ENCODE measurements around the gene B9D1. TPM values are rescaled to one million over a fixed set of nuclear protein-coding genes. Genes with fewer than 3 reads are reported as not detected.
A peak's percentile ranks its signal among the peaks of the same experiment; 100 is the strongest.

B9D1 gene
- total and polyA plus RNA-seq, 9 of the 15 experiments (the other 6 are each of a cell fraction or from before 2014, with no cell fraction given) = 8.9 to 28.0 (median 17.9) TPM

GRCh38 chr17:19377602-19378415, 15.3 kb upstream of the B9D1 start (continued):
- TF ChIP-seq, protein P1, sequence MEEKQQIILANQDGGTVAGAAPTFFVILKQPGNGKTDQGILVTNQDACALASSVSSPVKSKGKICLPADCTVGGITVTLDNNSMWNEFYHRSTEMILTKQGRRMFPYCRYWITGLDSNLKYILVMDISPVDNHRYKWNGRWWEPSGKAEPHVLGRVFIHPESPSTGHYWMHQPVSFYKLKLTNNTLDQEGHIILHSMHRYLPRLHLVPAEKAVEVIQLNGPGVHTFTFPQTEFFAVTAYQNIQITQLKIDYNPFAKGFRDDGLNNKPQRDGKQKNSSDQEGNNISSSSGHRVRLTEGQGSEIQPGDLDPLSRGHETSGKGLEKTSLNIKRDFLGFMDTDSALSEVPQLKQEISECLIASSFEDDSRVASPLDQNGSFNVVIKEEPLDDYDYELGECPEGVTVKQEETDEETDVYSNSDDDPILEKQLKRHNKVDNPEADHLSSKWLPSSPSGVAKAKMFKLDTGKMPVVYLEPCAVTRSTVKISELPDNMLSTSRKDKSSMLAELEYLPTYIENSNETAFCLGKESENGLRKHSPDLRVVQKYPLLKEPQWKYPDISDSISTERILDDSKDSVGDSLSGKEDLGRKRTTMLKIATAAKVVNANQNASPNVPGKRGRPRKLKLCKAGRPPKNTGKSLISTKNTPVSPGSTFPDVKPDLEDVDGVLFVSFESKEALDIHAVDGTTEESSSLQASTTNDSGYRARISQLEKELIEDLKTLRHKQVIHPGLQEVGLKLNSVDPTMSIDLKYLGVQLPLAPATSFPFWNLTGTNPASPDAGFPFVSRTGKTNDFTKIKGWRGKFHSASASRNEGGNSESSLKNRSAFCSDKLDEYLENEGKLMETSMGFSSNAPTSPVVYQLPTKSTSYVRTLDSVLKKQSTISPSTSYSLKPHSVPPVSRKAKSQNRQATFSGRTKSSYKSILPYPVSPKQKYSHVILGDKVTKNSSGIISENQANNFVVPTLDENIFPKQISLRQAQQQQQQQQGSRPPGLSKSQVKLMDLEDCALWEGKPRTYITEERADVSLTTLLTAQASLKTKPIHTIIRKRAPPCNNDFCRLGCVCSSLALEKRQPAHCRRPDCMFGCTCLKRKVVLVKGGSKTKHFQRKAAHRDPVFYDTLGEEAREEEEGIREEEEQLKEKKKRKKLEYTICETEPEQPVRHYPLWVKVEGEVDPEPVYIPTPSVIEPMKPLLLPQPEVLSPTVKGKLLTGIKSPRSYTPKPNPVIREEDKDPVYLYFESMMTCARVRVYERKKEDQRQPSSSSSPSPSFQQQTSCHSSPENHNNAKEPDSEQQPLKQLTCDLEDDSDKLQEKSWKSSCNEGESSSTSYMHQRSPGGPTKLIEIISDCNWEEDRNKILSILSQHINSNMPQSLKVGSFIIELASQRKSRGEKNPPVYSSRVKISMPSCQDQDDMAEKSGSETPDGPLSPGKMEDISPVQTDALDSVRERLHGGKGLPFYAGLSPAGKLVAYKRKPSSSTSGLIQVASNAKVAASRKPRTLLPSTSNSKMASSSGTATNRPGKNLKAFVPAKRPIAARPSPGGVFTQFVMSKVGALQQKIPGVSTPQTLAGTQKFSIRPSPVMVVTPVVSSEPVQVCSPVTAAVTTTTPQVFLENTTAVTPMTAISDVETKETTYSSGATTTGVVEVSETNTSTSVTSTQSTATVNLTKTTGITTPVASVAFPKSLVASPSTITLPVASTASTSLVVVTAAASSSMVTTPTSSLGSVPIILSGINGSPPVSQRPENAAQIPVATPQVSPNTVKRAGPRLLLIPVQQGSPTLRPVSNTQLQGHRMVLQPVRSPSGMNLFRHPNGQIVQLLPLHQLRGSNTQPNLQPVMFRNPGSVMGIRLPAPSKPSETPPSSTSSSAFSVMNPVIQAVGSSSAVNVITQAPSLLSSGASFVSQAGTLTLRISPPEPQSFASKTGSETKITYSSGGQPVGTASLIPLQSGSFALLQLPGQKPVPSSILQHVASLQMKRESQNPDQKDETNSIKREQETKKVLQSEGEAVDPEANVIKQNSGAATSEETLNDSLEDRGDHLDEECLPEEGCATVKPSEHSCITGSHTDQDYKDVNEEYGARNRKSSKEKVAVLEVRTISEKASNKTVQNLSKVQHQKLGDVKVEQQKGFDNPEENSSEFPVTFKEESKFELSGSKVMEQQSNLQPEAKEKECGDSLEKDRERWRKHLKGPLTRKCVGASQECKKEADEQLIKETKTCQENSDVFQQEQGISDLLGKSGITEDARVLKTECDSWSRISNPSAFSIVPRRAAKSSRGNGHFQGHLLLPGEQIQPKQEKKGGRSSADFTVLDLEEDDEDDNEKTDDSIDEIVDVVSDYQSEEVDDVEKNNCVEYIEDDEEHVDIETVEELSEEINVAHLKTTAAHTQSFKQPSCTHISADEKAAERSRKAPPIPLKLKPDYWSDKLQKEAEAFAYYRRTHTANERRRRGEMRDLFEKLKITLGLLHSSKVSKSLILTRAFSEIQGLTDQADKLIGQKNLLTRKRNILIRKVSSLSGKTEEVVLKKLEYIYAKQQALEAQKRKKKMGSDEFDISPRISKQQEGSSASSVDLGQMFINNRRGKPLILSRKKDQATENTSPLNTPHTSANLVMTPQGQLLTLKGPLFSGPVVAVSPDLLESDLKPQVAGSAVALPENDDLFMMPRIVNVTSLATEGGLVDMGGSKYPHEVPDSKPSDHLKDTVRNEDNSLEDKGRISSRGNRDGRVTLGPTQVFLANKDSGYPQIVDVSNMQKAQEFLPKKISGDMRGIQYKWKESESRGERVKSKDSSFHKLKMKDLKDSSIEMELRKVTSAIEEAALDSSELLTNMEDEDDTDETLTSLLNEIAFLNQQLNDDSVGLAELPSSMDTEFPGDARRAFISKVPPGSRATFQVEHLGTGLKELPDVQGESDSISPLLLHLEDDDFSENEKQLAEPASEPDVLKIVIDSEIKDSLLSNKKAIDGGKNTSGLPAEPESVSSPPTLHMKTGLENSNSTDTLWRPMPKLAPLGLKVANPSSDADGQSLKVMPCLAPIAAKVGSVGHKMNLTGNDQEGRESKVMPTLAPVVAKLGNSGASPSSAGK (IDR thresholded peaks at IDR 0.05) = no peak
- 0 out of 2 replicates have a peak, but pooled peaks have one; percentile 3 for TF ChIP-seq SMAD3 (CRISPR knock-in tag; conservative IDR thresholded peaks at IDR 0.05)
- peak; percentile 94 for TF ChIP-seq CREB3L1 (IDR thresholded peaks at IDR 0.05; ENCODE audit: borderline replicate concordance, low read depth)
- peak; percentile 68 to 76 for TF ChIP-seq MNT (conservative IDR thresholded peaks at IDR 0.05)
- TF ChIP-seq HCFC1 (IDR thresholded peaks at IDR 0.05; ENCODE audit: low read depth, low read length) = peak; percentile 71
- TF ChIP-seq HBP1 (CRISPR knock-in tag; IDR thresholded peaks at IDR 0.05) = no peak
- TF ChIP-seq POLR2AphosphoS5 (IDR thresholded peaks at IDR 0.05; ENCODE audit: control insufficient read depth, insufficient read depth, low read depth, low read length) = peak; percentile 66
- TF ChIP-seq ZEB2 (IDR thresholded peaks at IDR 0.05) = no peak
- no peak for TF ChIP-seq ZNF583 (CRISPR knock-in tag; IDR thresholded peaks at IDR 0.05)
- TF ChIP-seq ETV1 (tag; conservative IDR thresholded peaks at IDR 0.05; ENCODE audit: low read depth) = peak; percentile 71

Measured in K562 (cell line).